HepG2 (cell line): ENCODE measurements around the gene CRHBP. TPM values are rescaled to one million over a fixed set of nuclear protein-coding genes. Genes with fewer than 3 reads are reported as not detected.

Experiments
- ATAC-seq: fragments of 200-7000 bp; cut with Tn5 transposase; 3 replicates; pipeline ENCODE4 v1.9.1; 2020; ENCODE audit warnings: mild to moderate bottlenecking, moderate library complexity
- BruUV-seq: library from RNA; stranded (reverse); fragments of 400-500 nt; replicated peaks from 2 replicates; lab custom pipeline; 2021; lab: Mats Ljungman, UMichigan
- CTCF ChIA-PET: fragments of 300-600 bp; formaldehyde crosslinking; extraction: SDS; loops from one replicate; lab custom pipeline; 2021; ENCODE audit warnings: low total read pairs, inconsistent platforms, low intra/inter-chr PET ratio; lab: Yijun Ruan, JAX
- POLR2A ChIA-PET: fragments of 350-600 bp; sonication (Branson Sonifier 250); formaldehyde crosslinking; loops from one replicate; lab custom pipeline; 2020; ENCODE audit warnings: antibody characterized with exemption, inconsistent platforms; lab: Yijun Ruan, JAX
- DNase-seq: peaks from one replicate; pipeline ENCODE4 v3.0.0-alpha.2; 2015; ENCODE audit warnings: low spot score
- FAIRE-seq: peaks from 3 replicates; lab custom pipeline; 2011; peaks lifted over from hg19 to GRCh38; lab: Jason Lieb, UNC
- H2AFZ ChIP-seq: one replicate; pipeline ENCODE4 v1.6.1; 2011; ENCODE audit warnings: low read length, inconsistent platforms
- H3K27ac ChIP-seq: fragments of 300-600 bp; 3 replicates; pipeline ENCODE4 v1.8.0; 2011; ENCODE audit warnings: mixed run types, mild to moderate bottlenecking, mixed read lengths, low read length, inconsistent platforms; ENCODE audit not compliant: insufficient read depth; ENCODE audit errors: extremely low read length
- H3K27me3 ChIP-seq, 2 experiments: fragments of 200-600 bp in 1 of 2; 2 replicates in 1 of 2; 3 replicates in 1 of 2; pipeline versions ENCODE4 v1.6.0 to v1.8.0; 2011; ENCODE audit warnings: low read length in 2 of 2, mild to moderate bottlenecking in 2 of 2, moderate library complexity in 2 of 2, inconsistent platforms in 1 of 2; ENCODE audit not compliant: insufficient read depth in 2 of 2, control insufficient read depth in 1 of 2
- H3K36me3 ChIP-seq, 2 experiments: fragments of 200-600 bp in 1 of 2; replicated peaks in 1 of 2; 2 replicates in 1 of 2; 3 replicates in 1 of 2; pipeline versions ENCODE4 v1.5.1 to v1.8.0; 2011; ENCODE audit warnings: low read length in 2 of 2, inconsistent platforms in 1 of 2; ENCODE audit not compliant: insufficient read depth in 2 of 2, control insufficient read depth in 1 of 2
- H3K4me1 ChIP-seq: 2 replicates; pipeline ENCODE4 v1.5.1; 2012; ENCODE audit warnings: low read length, inconsistent platforms; ENCODE audit not compliant: insufficient read depth
- H3K4me2 ChIP-seq: 2 replicates; pipeline ENCODE4 v1.6.0; 2011; ENCODE audit warnings: low read depth, low read length, inconsistent platforms
- H3K4me3 ChIP-seq, 3 experiments: fragments of 200-600 bp in 1 of 3; sonication (generic), shearing (Covaris generic) in 1 of 3; replicated peaks in 1 of 3; 2 replicates each; pipeline ENCODE4 v1.5.1; 2011 to 2016; ENCODE audit warnings: low read length in 3 of 3, inconsistent platforms in 2 of 3, low read depth in 2 of 3, mild to moderate bottlenecking in 2 of 3, control low read depth in 1 of 3, mixed read lengths in 1 of 3; ENCODE audit not compliant: insufficient read depth in 1 of 3
- H3K79me2 ChIP-seq: one replicate; pipeline ENCODE4 v1.6.1; 2011; ENCODE audit warnings: low read length, inconsistent platforms; ENCODE audit not compliant: insufficient read depth
- H3K9ac ChIP-seq: 2 replicates; pipeline ENCODE4 v1.6.0; 2011; ENCODE audit warnings: mild to moderate bottlenecking, low read depth, low read length, inconsistent platforms; ENCODE audit not compliant: insufficient read depth
- H3K9me3 ChIP-seq: 2 replicates; pipeline ENCODE4 v1.5.1; 2012; ENCODE audit warnings: mild to moderate bottlenecking, low read length
- H4K20me1 ChIP-seq: 2 replicates; pipeline ENCODE4 v1.6.0; 2011; ENCODE audit warnings: inconsistent platforms, mild to moderate bottlenecking, low read length, moderate library complexity; ENCODE audit not compliant: insufficient read depth
- HDAC1 ChIP-seq: sonication (generic); formaldehyde crosslinking; IDR thresholded peaks from 2 replicates; pipeline ENCODE4 v1.5.1; 2020; ENCODE audit warnings: mild to moderate bottlenecking, missing genetic modification reagents
- KIAA2018 ChIP-seq: sonication (generic); formaldehyde crosslinking; IDR thresholded peaks from 2 replicates; pipeline ENCODE4 v1.5.0; 2020; ENCODE audit warnings: mild to moderate bottlenecking, missing genetic modification reagents, borderline replicate concordance
- MED13 ChIP-seq: sonication (generic); formaldehyde crosslinking; IDR thresholded peaks from 2 replicates; pipeline ENCODE4 v1.5.0; 2020; ENCODE audit warnings: missing genetic modification reagents
- PHB2 ChIP-seq: fragments of 450-650 bp; IDR thresholded peaks from 2 replicates; pipeline ENCODE4 v1.6.1; 2018; ENCODE audit not compliant: partially characterized antibody
- PHF21A ChIP-seq: sonication (generic); formaldehyde crosslinking; IDR thresholded peaks from 2 replicates; pipeline ENCODE4 v1.5.0; 2020; ENCODE audit warnings: mild to moderate bottlenecking, missing genetic modification reagents
- PRMT3 ChIP-seq: sonication (generic); formaldehyde crosslinking; IDR thresholded peaks from 2 replicates; pipeline ENCODE4 v1.8.1; 2022; ENCODE audit warnings: low read depth, mild to moderate bottlenecking, moderate library complexity, missing genetic modification reagents, borderline replicate concordance
- SNAPC5 ChIP-seq: sonication (generic); formaldehyde crosslinking; IDR thresholded peaks from 2 replicates; pipeline ENCODE4 v1.8.1; 2023; ENCODE audit warnings: mild to moderate bottlenecking, missing genetic modification reagents, borderline replicate concordance
- THAP7 ChIP-seq: sonication (generic); formaldehyde crosslinking; IDR thresholded peaks from 2 replicates; pipeline ENCODE4 v1.8.1; 2023; ENCODE audit warnings: mild to moderate bottlenecking, missing genetic modification reagents
- XRCC5 ChIP-seq: fragments of 200-400 bp; formaldehyde crosslinking; optimal IDR thresholded peaks from 2 replicates; pipeline ENCODE3; 2017; ENCODE audit warnings: mild to moderate bottlenecking, low read length
- ZNF710 ChIP-seq: sonication (generic); formaldehyde crosslinking; IDR thresholded peaks from 2 replicates; pipeline ENCODE4 v1.5.0; 2020; ENCODE audit warnings: mild to moderate bottlenecking, missing genetic modification reagents, borderline replicate concordance
- ZNF740 ChIP-seq: sonication (generic); formaldehyde crosslinking; IDR thresholded peaks from 2 replicates; pipeline ENCODE4 v1.4.0; 2020; ENCODE audit warnings: missing genetic modification reagents
- ZNF781 ChIP-seq: sonication (generic); formaldehyde crosslinking; IDR thresholded peaks from 2 replicates; pipeline ENCODE4 v1.5.1; 2020; ENCODE audit warnings: borderline replicate concordance, mild to moderate bottlenecking, missing genetic modification reagents; ENCODE audit errors: not compliant biosample characterization
- ZNF788 ChIP-seq: sonication (generic); formaldehyde crosslinking; IDR thresholded peaks from 2 replicates; pipeline ENCODE4 v1.5.0; 2020; ENCODE audit warnings: mild to moderate bottlenecking, missing genetic modification reagents, borderline replicate concordance
- WGBS: methylation state at CpG from one replicate; pipeline ENCODE4 v1.1.6; 2017; ENCODE audit warnings: low lambda C conversion rate; 5-methylcytosine and 5-hydroxymethylcytosine counted together
- in situ Hi-C: cut with HindIII; loops from 2 replicates; pipeline ENCODE4 v1.10.0; 2017; ENCODE audit warnings: low pct_unique_long_range_greater_than_20kb; ENCODE audit not compliant: extremely low pct_ligation_motif_present
- intact Hi-C: fragments of 100-400 bp; cut with micrococcal nuclease; formaldehyde crosslinking; loops from one replicate; pipeline ENCODE4 v1.10.0; 2022; ENCODE audit not compliant: unreplicated experiment
- polyA plus RNA-seq, 8 experiments: library from polyadenylated mRNA; depleted of rRNA in 3 of 8; stranded (reverse) in 7 of 8; unstranded in 1 of 8; fragments of >200 nt; fragmentation: Illumina TruSeq in 4 of 8; extraction: Trizol in 4 of 8; gene quantifications; 2 replicates each; pipeline versions ENCODE4 v1.2.1 to v1.2.3, GENCODE V29; 2011 to 2016; ENCODE audit warnings: low read depth in 4 of 8, missing spikeins in 1 of 8, mixed read lengths in 1 of 8; ENCODE audit not compliant: insufficient read depth in 1 of 8
- total RNA-seq, 5 experiments: library from RNA; depleted of rRNA; stranded (reverse); fragments of >200 nt; fragmentation: Illumina TruSeq; extraction: Trizol; gene quantifications; 2 replicates each; pipeline ENCODE4 v1.2.3, GENCODE V29; 2016; ENCODE audit warnings: low read depth in 1 of 5

CRHBP gene
- total and polyA plus RNA-seq, 2 of the 13 experiments (the other 11 are each of a cell fraction or from before 2014, with no cell fraction given) = not detected

- no peaks in the 10 kb centered on the region for H3K4me1 ChIP-seq
- H3K27ac ChIP-seq = no peak overlapping the region
- no peaks in the 10 kb centered on the region for H4K20me1 ChIP-seq
- no peak overlapping the region for H3K9ac ChIP-seq
- intact Hi-C loops (no loop called here), in situ Hi-C loops (no loop called here)
- no peak for FAIRE-seq
- no peaks in the 10 kb centered on the region for H3K36me3 ChIP-seq
- no peaks in the 10 kb centered on the region for H3K9me3 ChIP-seq
- no TSS peak for BruUV-seq
- no peak for ATAC-seq
- no peak overlapping the region for H3K4me2 ChIP-seq
- ChIA-PET CTCF (no interaction called here), POLR2A (no interaction called here)
- peaks cover 0 to 5% of the 10 kb centered on the region in 2 experiments; a peak in 1 of 5 replicates for H3K27me3 ChIP-seq
- 16% methylated on average over 5 of the region's 5 CpGs for WGBS
- no peak overlapping the region for H3K4me3 ChIP-seq
- DNase-seq = no peak
- H2AFZ ChIP-seq = no peak overlapping the region
- H3K79me2 ChIP-seq = no peaks in the 10 kb centered on the region
- no peak for TF ChIP-seq PHF21A (CRISPR knock-in tag)
- no peak for TF ChIP-seq KIAA2018
- TF ChIP-seq PHB2 = no peak
- no peak for TF ChIP-seq PRMT3
- no peak for TF ChIP-seq ZNF788 (CRISPR knock-in tag)
- TF ChIP-seq XRCC5 = no peak
- no peak for TF ChIP-seq MED13 (CRISPR knock-in tag)
- no peak for TF ChIP-seq SNAPC5
- no peak for TF ChIP-seq HDAC1 (CRISPR knock-in tag)
- no peak for TF ChIP-seq ZNF740 (CRISPR knock-in tag)
- no peak for TF ChIP-seq ZNF710 (CRISPR knock-in tag)
- TF ChIP-seq THAP7 = no peak
- no peak for TF ChIP-seq ZNF781 (CRISPR knock-in tag)
Observed at GRCh38 chr5:76990899-76991459, 38.1 kb downstream of the CRHBP start.
